GM19240 (cell line): ENCODE measurements around the gene SLC10A7.
A peak's percentile ranks its signal among the peaks of the same experiment; 100 is the strongest.

Experiments used
- DNase-seq: peaks from one replicate; pipeline ENCODE4 v3.0.0; 2011; ENCODE audit warnings: low spot score; ENCODE audit not compliant: insufficient read length

SLC10A7 gene

GRCh38 chr4:146263793-146264192, 257.9 kb downstream of the SLC10A7 start:
- DNase-seq = no peak

GRCh38 chr4:146261041-146261440, 260.7 kb downstream of the SLC10A7 start:
- DNase-seq = no peak

GRCh38 chr4:146260521-146260920, 261.2 kb downstream of the SLC10A7 start:
- DNase-seq = no peak

GRCh38 chr4:146257511-146257910, 264.2 kb downstream of the SLC10A7 start:
- DNase-seq = no peak

GRCh38 chr4:146256328-146256727, 265.4 kb downstream of the SLC10A7 start:
- no peak for DNase-seq

- DNase-seq = no peak
Observed at GRCh38 chr4:146255874-146256273, 265.9 kb downstream of the SLC10A7 start.

- no peak for DNase-seq
Observed at GRCh38 chr4:146255463-146255862, 266.3 kb downstream of the SLC10A7 start.

- DNase-seq = no peak
Observed at GRCh38 chr4:146252969-146253611, 268.6 kb downstream of the SLC10A7 start.

- no peak for DNase-seq
Observed at GRCh38 chr4:146247356-146247755, 274.4 kb downstream of the SLC10A7 start.

- DNase-seq = no peak
Observed at GRCh38 chr4:146246381-146246780, 275.4 kb downstream of the SLC10A7 start.

GRCh38 chr4:146245850-146246249, 275.9 kb downstream of the SLC10A7 start:
- no peak for DNase-seq

GRCh38 chr4:146245246-146245645, 276.5 kb downstream of the SLC10A7 start:
- DNase-seq = no peak

GRCh38 chr4:146244496-146244895, 277.2 kb downstream of the SLC10A7 start:
- no peak for DNase-seq

GRCh38 chr4:146243883-146244277, 277.9 kb downstream of the SLC10A7 start:
- no peak for DNase-seq

GRCh38 chr4:146243141-146243882, 278.4 kb downstream of the SLC10A7 start:
- peak; percentile 48 for DNase-seq

- DNase-seq = no peak
Observed at GRCh38 chr4:146238107-146238506, 283.6 kb downstream of the SLC10A7 start.

- no peak for DNase-seq
Observed at GRCh38 chr4:146237092-146237491, 284.6 kb downstream of the SLC10A7 start.

- DNase-seq = no peak
Observed at GRCh38 chr4:146236216-146236615, 285.5 kb downstream of the SLC10A7 start.

- DNase-seq = no peak
Observed at GRCh38 chr4:146235654-146236177, 286.0 kb downstream of the SLC10A7 start.

- DNase-seq = no peak
Observed at GRCh38 chr4:146232131-146232722, 289.5 kb downstream of the SLC10A7 start.

GRCh38 chr4:146229406-146229805, 292.3 kb downstream of the SLC10A7 start:
- no peak for DNase-seq

GRCh38 chr4:146224326-146224966, 297.3 kb downstream of the SLC10A7 start:
- DNase-seq = no peak
